HL-60 (cell line): ENCODE data around the gene FRMD8.

Source experiments
- POLR2AphosphoS5 ChIP-seq: IDR thresholded peaks from 2 replicates; pipeline ENCODE4 v1.6.1; 2012; ENCODE audit warnings: low read depth
- TF ChIP-seq, protein P1 (sequence below): IDR thresholded peaks from one replicate; pipeline ENCODE4 v1.5.1; 2011; ENCODE audit warnings: low read length, control low read depth, inconsistent platforms; ENCODE audit not compliant: insufficient read depth

DNA sequence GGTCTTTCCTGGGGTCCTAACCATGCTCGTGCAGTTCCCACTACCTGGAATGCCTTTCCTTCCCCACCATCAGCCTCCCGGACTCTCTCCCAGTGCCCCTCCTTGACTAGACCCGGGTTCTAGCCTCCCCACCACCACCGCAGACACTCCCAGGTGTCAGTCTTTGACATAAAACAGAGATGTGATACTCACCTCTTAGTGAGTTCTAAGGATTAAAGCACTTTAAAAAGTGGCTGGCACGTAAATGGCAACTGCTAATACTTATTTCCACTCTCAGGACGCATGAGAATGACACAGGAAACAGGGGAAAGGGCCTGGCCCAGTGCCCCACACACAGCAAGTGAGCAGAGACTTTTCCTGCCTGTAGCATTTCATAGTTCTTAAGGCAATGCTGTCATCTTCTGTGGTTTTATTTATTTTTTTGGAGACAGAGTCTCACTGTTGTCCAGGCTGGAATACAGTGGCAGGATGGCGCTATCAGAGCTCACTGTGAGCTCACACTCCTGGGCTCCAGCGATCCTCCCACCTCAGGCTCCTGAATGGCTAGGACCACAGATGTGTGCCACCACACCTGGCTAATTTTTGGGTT, 2.0 kb upstream of the FRMD8 start:
- TF ChIP-seq, protein P1, sequence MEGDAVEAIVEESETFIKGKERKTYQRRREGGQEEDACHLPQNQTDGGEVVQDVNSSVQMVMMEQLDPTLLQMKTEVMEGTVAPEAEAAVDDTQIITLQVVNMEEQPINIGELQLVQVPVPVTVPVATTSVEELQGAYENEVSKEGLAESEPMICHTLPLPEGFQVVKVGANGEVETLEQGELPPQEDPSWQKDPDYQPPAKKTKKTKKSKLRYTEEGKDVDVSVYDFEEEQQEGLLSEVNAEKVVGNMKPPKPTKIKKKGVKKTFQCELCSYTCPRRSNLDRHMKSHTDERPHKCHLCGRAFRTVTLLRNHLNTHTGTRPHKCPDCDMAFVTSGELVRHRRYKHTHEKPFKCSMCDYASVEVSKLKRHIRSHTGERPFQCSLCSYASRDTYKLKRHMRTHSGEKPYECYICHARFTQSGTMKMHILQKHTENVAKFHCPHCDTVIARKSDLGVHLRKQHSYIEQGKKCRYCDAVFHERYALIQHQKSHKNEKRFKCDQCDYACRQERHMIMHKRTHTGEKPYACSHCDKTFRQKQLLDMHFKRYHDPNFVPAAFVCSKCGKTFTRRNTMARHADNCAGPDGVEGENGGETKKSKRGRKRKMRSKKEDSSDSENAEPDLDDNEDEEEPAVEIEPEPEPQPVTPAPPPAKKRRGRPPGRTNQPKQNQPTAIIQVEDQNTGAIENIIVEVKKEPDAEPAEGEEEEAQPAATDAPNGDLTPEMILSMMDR, result no peak
- no peak for TF ChIP-seq POLR2AphosphoS5
